Memory B cell (primary cell): Measurements from ENCODE around the gene SNTG2.

Source experiments
- ATAC-seq: fragments of 150-1000 bp; cut with Tn5 transposase; 2 replicates; pipeline ENCODE4 v1.10.0; 2021; ENCODE audit warnings: low read depth, mild to moderate bottlenecking, moderate library complexity
- DNase-seq, 2 donors: peaks; one replicate each; pipeline ENCODE4 v3.0.0; 2022; ENCODE audit warnings: low spot score in 2 of 2
- H3K27ac Mint-ChIP-seq: one replicate; pipeline ENCODE4 v1.8.0; 2022; ENCODE audit warnings: mild to moderate bottlenecking, moderate library complexity, mixed read lengths
- H3K27me3 Mint-ChIP-seq: one replicate; pipeline ENCODE4 v1.8.0; 2022; ENCODE audit warnings: mixed read lengths
- H3K36me3 Mint-ChIP-seq: one replicate; pipeline ENCODE4 v1.8.0; 2022; ENCODE audit warnings: mild to moderate bottlenecking, mixed read lengths
- H3K4me1 Mint-ChIP-seq: one replicate; pipeline ENCODE4 v1.8.0; 2022; ENCODE audit warnings: mixed read lengths
- H3K4me3 Mint-ChIP-seq: one replicate; pipeline ENCODE4 v1.8.0; 2022; ENCODE audit warnings: mild to moderate bottlenecking, moderate library complexity, mixed read lengths
- H3K9me3 Mint-ChIP-seq: one replicate; pipeline ENCODE4 v1.8.0; 2022; ENCODE audit warnings: mixed read lengths

Gene SNTG2

GRCh38 chr2:1137913-1138391 lies 187.3 kb downstream of the SNTG2 start:
- H3K27ac Mint-ChIP-seq, result no peak overlapping the region
- H3K9me3 Mint-ChIP-seq, result no peaks in the 10 kb centered on the region
- H3K27me3 Mint-ChIP-seq, result peaks cover 5% of the 10 kb centered on the region
- peaks cover 4% of the 10 kb centered on the region for H3K4me1 Mint-ChIP-seq
- no peak overlapping the region for H3K4me3 Mint-ChIP-seq
- H3K36me3 Mint-ChIP-seq, result no peaks in the 10 kb centered on the region
- ATAC-seq (no peak), DNase-seq (no peak)

DNA sequence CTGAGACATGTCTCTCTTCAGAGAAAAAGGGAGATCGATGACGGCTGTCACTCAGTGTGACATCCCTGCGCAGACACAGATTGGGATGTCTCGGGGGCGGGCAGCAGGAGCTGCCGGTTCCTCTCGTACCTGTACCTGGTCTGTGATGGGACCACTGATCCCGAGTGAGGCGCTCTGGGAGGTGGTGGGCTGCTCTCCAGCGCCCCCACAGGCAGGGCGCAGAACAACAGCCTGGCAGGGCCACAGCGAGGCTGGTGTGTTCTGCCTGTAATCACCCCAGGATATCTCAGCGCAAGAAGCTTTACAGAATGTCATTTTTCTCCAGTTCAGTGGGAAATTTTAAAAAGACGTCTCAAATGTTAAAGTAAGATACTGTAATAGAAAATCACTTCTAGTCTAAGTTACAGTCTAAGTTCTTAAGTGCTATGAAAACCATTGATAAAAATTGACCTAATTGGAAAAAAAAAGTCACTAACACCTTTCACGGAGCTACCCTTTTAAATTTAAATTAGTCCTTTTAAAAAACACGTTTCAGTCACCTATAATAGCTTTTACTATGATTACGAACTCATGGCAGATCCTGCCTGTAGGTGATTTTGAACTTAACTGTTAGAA lies 189.8 kb downstream of the SNTG2 start:
- Mint-ChIP-seq H3K36me3 (no peaks in the 10 kb centered on the region), H3K4me3 (no peak overlapping the region), H3K9me3 (peaks cover 2% of the 10 kb centered on the region), H3K27me3 (peaks cover 2% of the 10 kb centered on the region), H3K4me1 (peaks cover 4% of the 10 kb centered on the region), H3K27ac (no peak overlapping the region)
- peak; percentile 5 to 29 for DNase-seq
- no peak for ATAC-seq

GRCh38 chr2:1141079-1141478 lies 190.4 kb downstream of the SNTG2 start:
- no peak overlapping the region for H3K27ac Mint-ChIP-seq
- H3K27me3 Mint-ChIP-seq, result peaks cover 2% of the 10 kb centered on the region
- H3K36me3 Mint-ChIP-seq, result no peaks in the 10 kb centered on the region
- peaks cover 2% of the 10 kb centered on the region for H3K9me3 Mint-ChIP-seq
- peaks cover 4% of the 10 kb centered on the region for H3K4me1 Mint-ChIP-seq
- ATAC-seq, result no peak
- H3K4me3 Mint-ChIP-seq, result no peak overlapping the region
- DNase-seq, result no peak

DNA sequence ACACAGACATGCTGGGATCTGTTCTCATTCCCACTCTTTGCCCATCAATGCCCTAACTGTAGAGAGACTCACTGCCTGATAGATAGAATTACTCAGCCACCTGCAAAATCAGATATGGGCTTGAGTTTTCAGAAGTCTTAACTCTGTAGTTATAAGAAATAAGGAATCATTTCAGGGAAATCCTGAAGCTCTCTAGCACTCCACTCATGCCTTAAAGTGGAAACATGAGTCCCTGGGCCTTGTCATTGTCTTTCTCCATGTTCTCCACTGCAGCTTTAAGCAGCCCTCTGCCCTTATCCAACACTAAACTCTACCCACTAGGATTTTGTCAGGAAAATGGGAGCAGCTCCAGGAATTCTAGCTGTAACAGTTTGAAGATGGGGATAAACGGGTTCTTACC lies 192.5 kb downstream of the SNTG2 start:
- Mint-ChIP-seq H3K27me3 (peaks cover under 1% of the 10 kb centered on the region), H3K9me3 (peaks cover 2% of the 10 kb centered on the region), H3K4me1 (no peaks in the 10 kb centered on the region), H3K4me3 (no peak overlapping the region), H3K36me3 (no peaks in the 10 kb centered on the region), H3K27ac (no peak overlapping the region)
- ATAC-seq, result no peak
- no peak for DNase-seq

DNA sequence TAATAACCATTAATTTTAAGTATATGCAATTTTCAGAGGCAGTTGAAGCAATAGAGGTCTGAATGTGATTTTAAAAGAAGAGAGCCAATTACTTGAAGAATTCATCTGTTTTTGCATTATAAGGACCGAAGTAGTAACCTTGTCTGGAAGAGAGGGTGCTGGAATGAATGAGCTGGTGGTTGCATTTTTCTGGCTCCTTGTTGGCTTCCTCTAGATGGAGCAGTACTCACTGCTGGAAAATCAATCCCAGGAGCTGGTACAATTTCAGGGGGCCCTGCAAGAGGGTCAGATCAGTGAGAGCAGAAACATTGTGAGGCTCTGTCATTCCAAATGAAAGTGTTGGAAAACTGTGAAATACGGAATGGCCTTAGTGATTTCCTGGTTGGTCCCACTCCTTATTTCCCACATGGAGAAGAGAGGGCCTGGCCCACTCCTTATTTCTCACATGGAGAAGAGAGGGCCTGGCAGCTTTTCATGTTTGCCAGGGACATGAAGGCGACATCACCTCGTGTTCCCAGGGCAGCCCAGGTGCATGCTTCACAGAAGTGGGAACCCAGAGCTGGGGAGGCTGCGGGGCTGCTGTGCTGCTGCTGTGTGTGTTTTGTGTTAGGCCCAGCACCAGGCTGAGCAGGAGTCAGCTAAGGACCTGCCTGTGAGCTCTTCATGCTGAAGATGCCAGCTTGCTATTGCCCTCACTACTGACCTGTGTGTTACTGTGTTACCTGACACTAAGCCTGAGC lies 197.4 kb downstream of the SNTG2 start:
- DNase-seq (no peak), ATAC-seq (no peak)
- H3K27ac Mint-ChIP-seq, result no peak overlapping the region
- no peak overlapping the region for H3K4me3 Mint-ChIP-seq
- no peaks in the 10 kb centered on the region for H3K36me3 Mint-ChIP-seq
- H3K9me3 Mint-ChIP-seq, result peaks cover 2% of the 10 kb centered on the region
- peaks cover 5% of the 10 kb centered on the region for H3K27me3 Mint-ChIP-seq
- no peaks in the 10 kb centered on the region for H3K4me1 Mint-ChIP-seq

- ATAC-seq (no peak), DNase-seq (no peak)
- Mint-ChIP-seq H3K9me3 (no peaks in the 10 kb centered on the region), H3K36me3 (no peaks in the 10 kb centered on the region), H3K4me1 (no peaks in the 10 kb centered on the region), H3K27me3 (peaks cover 5% of the 10 kb centered on the region), H3K4me3 (no peak overlapping the region), H3K27ac (no peak overlapping the region)
Observed at GRCh38 chr2:1150724-1151511, 200.3 kb downstream of the SNTG2 start.

DNA sequence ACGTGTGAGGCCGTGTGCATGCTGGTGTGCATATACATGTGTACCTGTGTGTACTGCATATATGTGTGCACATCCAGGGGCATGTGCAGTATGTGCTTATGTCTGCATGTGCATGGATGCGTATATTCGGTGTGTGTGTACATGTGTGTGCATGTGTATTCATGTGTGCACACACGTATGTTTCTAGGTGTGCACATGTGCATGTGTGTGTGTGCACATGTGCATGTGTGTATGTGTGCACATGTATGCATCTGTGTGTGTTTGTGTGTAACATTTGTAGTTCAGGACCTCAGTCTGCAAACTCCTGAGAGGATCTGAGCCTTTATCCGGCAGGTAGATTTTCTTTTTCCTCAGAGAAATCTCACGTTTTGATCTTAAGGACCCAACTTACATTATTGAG lies 201.7 kb downstream of the SNTG2 start:
- Mint-ChIP-seq H3K4me3 (no peak overlapping the region), H3K36me3 (no peaks in the 10 kb centered on the region), H3K4me1 (no peaks in the 10 kb centered on the region), H3K9me3 (no peaks in the 10 kb centered on the region), H3K27me3 (peaks cover 5% of the 10 kb centered on the region), H3K27ac (no peak overlapping the region)
- DNase-seq, result no peak
- no peak for ATAC-seq

DNA sequence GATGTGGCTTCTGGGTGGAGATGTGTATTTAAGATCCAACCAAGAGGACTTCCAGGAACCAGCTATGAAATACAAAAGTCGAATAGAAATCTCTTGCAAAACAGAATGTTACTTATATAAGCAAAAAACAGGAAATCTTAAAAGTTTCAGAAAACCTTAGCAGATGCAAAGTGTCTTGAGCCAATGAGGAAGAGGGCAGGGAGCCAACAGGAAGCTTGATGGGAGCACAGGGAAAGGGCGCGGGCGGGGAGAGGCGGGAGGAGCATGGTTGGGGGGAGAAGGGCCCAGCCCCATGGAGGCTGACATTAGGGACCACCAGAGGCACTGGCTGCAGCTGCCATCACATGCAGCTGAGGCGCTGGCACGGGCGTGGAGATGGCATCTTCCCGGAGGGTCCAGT lies 203.3 kb downstream of the SNTG2 start:
- Mint-ChIP-seq H3K27ac (no peak overlapping the region), H3K36me3 (no peaks in the 10 kb centered on the region), H3K9me3 (no peaks in the 10 kb centered on the region), H3K4me3 (no peak overlapping the region), H3K27me3 (peaks cover 4% of the 10 kb centered on the region), H3K4me1 (no peaks in the 10 kb centered on the region)
- ATAC-seq (no peak), DNase-seq (no peak)

DNA sequence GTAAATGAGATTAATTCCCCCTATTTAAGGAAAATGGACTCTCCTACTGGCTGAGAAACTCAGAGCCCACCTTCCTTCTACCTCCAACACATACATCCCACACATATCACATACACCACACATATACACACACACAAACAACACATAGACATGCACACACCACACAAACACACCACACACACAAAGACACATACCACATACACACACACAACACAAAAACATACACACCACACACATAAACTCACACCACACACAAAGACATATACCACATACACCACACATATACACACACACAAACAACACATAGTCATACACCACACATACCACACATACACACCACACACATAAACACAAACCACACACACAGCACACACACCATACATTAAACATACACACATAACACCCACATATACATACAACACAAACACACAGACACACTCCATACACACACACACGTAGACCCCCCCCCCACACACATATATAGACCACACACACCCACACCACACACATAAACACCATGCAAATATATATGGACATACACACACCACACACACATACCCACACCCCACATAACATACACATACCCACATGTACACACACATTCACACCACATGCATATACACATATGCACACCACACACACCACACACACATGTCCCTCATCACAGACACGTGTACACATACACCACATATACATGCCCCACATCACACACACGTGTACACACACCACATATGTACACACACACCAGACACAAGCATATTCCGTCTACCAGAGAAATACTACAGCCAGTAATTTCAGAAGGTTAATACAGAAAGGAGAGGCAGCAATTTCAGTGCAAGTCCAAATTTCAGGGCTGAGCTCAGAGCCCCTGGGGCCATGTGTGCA lies 204.3 kb downstream of the SNTG2 start:
- Mint-ChIP-seq H3K9me3 (no peaks in the 10 kb centered on the region), H3K27ac (no peak overlapping the region), H3K27me3 (peaks cover 1% of the 10 kb centered on the region), H3K36me3 (no peaks in the 10 kb centered on the region), H3K4me1 (no peaks in the 10 kb centered on the region), H3K4me3 (no peak overlapping the region)
- ATAC-seq (no peak), DNase-seq (no peak)

DNA sequence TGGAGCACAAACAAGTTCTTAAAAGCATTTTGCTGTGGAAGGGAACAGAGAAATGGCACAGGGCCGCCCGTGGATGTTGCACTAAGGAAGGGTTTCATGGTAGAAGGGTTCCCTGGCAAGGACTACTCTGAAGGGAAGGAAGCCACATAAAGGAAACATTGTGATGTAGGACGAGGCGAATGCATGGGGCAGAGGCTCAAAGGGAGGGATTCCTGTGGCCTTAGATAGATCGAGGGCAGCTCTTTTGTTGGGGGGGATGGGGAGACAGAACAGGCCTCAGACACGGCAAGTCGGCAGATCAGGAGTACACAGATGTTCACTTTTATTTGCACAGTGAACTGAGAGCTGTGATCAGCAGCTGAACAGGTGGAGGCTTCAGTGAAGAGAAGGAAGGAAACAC lies 205.4 kb downstream of the SNTG2 start:
- Mint-ChIP-seq H3K27me3 (peaks cover 1% of the 10 kb centered on the region), H3K27ac (no peak overlapping the region), H3K4me3 (no peak overlapping the region), H3K36me3 (no peaks in the 10 kb centered on the region), H3K4me1 (no peaks in the 10 kb centered on the region), H3K9me3 (peaks cover 1% of the 10 kb centered on the region)
- no peak for DNase-seq
- ATAC-seq, result no peak

- ATAC-seq (no peak), DNase-seq (no peak)
- H3K9me3 Mint-ChIP-seq, result peaks cover 1% of the 10 kb centered on the region
- H3K4me1 Mint-ChIP-seq, result no peaks in the 10 kb centered on the region
- H3K36me3 Mint-ChIP-seq, result no peaks in the 10 kb centered on the region
- H3K27me3 Mint-ChIP-seq, result peaks cover 1% of the 10 kb centered on the region
- no peak overlapping the region for H3K4me3 Mint-ChIP-seq
- no peak overlapping the region for H3K27ac Mint-ChIP-seq
Observed at GRCh38 chr2:1156531-1156930, 205.9 kb downstream of the SNTG2 start.

DNA sequence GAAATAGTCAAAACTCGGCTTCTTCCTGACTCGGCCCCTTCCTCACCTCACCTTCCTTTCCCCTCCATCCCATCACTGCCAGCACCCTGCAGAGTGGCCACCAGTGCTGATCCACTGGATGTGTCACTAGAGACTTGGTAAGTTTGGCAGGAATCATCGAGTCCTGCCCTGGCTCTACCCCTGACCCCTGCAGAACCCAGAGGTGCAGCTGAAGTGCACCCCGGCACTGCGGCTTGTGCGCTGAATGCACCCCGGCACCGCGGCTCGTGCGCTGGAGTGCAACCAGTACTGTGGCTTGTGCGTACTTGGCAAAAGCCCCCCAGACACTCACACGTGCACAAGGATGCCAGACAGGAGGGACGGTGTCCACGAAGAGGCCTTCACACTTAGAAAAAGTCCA lies 206.5 kb downstream of the SNTG2 start:
- ATAC-seq, result no peak
- H3K4me3 Mint-ChIP-seq, result no peak overlapping the region
- H3K27me3 Mint-ChIP-seq, result peaks cover under 1% of the 10 kb centered on the region
- no peak for DNase-seq
- peaks cover 1% of the 10 kb centered on the region for H3K9me3 Mint-ChIP-seq
- H3K36me3 Mint-ChIP-seq, result no peaks in the 10 kb centered on the region
- H3K4me1 Mint-ChIP-seq, result no peaks in the 10 kb centered on the region
- no peak overlapping the region for H3K27ac Mint-ChIP-seq

- H3K27me3 Mint-ChIP-seq, result no peaks in the 10 kb centered on the region
- peaks cover 9% of the 10 kb centered on the region for H3K4me1 Mint-ChIP-seq
- DNase-seq (no peak), ATAC-seq (no peak)
- no peak overlapping the region for H3K4me3 Mint-ChIP-seq
- peaks cover 14% of the 10 kb centered on the region for H3K9me3 Mint-ChIP-seq
- no peak overlapping the region for H3K27ac Mint-ChIP-seq
- H3K36me3 Mint-ChIP-seq, result peaks cover 3% of the 10 kb centered on the region
Observed at GRCh38 chr2:1159013-1159412, 208.4 kb downstream of the SNTG2 start.
